Measurements from ENCODE around the gene DENND4A.
"Not testable (repeated sequence)": the region's sequence is repeated elsewhere in the genome, so short reads cannot be mapped to it uniquely, and the experiment has no call there.

Gene DENND4A

GRCh38 chr15:65811835-65812234, 19.7 kb upstream of the DENND4A start:
- TF ChIP-seq ISL1 (CRISPR knock-in tag; IDR thresholded peaks at IDR 0.05) (no peak), ZNF70 (CRISPR knock-in tag; IDR thresholded peaks at IDR 0.05) (no peak), ARNTL (CRISPR knock-in tag; IDR thresholded peaks at IDR 0.05; ENCODE audit: borderline replicate concordance, low read depth) (no peak), RARB (CRISPR knock-in tag; IDR thresholded peaks at IDR 0.05) (no peak), TCF4 (CRISPR knock-in tag; IDR thresholded peaks at IDR 0.05; ENCODE audit: borderline replicate concordance) (no peak)
- no peak for ATAC-seq

GRCh38 chr15:65811011-65811733, 19.1 kb upstream of the DENND4A start:
- not testable (repeated sequence) for ATAC-seq

GRCh38 chr15:65806397-65806796, 14.3 kb upstream of the DENND4A start:
- TF ChIP-seq ESRRG (CRISPR knock-in tag; IDR thresholded peaks at IDR 0.05), result no peak
- no peak for TF ChIP-seq PPARA (CRISPR knock-in tag; IDR thresholded peaks at IDR 0.05; ENCODE audit: borderline replicate concordance)
- no peak for TF ChIP-seq SNAI2 (CRISPR knock-in tag; IDR thresholded peaks at IDR 0.05)
- TF ChIP-seq ZNF565 (CRISPR knock-in tag; conservative IDR thresholded peaks at IDR 0.05; ENCODE audit: low read depth), result no peak
- no peak for TF ChIP-seq POU6F1 (CRISPR knock-in tag; IDR thresholded peaks at IDR 0.05; ENCODE audit: borderline replicate concordance, low read depth)
- TF ChIP-seq TOX (CRISPR knock-in tag; IDR thresholded peaks at IDR 0.05; ENCODE audit: borderline replicate concordance), result no peak
- TF ChIP-seq ISL1 (CRISPR knock-in tag; IDR thresholded peaks at IDR 0.05), result no peak
- TF ChIP-seq RARB (CRISPR knock-in tag; IDR thresholded peaks at IDR 0.05), result no peak
- TF ChIP-seq OSR1 (CRISPR knock-in tag; IDR thresholded peaks at IDR 0.05), result no peak
- no peak for TF ChIP-seq CREB5 (CRISPR knock-in tag; IDR thresholded peaks at IDR 0.05; ENCODE audit: low read depth)
- TF ChIP-seq CSDC2 (CRISPR knock-in tag; IDR thresholded peaks at IDR 0.05), result no peak
- no peak for TF ChIP-seq PATZ1 (CRISPR knock-in tag; IDR thresholded peaks at IDR 0.05; ENCODE audit: borderline replicate concordance)
- no peak for TF ChIP-seq ZC3H10 (CRISPR knock-in tag; IDR thresholded peaks at IDR 0.05)
- no peak for TF ChIP-seq CSRNP3 (CRISPR knock-in tag; IDR thresholded peaks at IDR 0.05)
- no peak for TF ChIP-seq ZNF70 (CRISPR knock-in tag; IDR thresholded peaks at IDR 0.05)
- no peak for TF ChIP-seq ARNTL (CRISPR knock-in tag; IDR thresholded peaks at IDR 0.05; ENCODE audit: borderline replicate concordance, low read depth)
- no peak for TF ChIP-seq ZFP30 (CRISPR knock-in tag; IDR thresholded peaks at IDR 0.05)
- no peak for TF ChIP-seq ZNF8 (CRISPR knock-in tag; IDR thresholded peaks at IDR 0.05)
- TF ChIP-seq GLIS3 (CRISPR knock-in tag; IDR thresholded peaks at IDR 0.05), result no peak
- TF ChIP-seq TSHZ2 (CRISPR knock-in tag; IDR thresholded peaks at IDR 0.05), result no peak
- no peak for ATAC-seq

Data from SK-N-SH treated with all-trans-retinoic acid at 6 μM for 48 hours (cell line).